Measurements from ENCODE around the gene BBX.

- TF ChIP-seq RELA (CRISPR knock-in tag; IDR thresholded peaks at IDR 0.05; ENCODE audit: borderline replicate concordance) (no peak), ESRRA (CRISPR knock-in tag; IDR thresholded peaks at IDR 0.05; ENCODE audit: borderline replicate concordance) (no peak), ETV6 (CRISPR knock-in tag; IDR thresholded peaks at IDR 0.05) (no peak), CTCF (IDR thresholded peaks at IDR 0.05) (peak; percentile 30; the same call in 1 of the 2 replicates), ZNF281 (CRISPR knock-in tag; IDR thresholded peaks at IDR 0.05) (no peak), NFYB (CRISPR knock-in tag; conservative IDR thresholded peaks at IDR 0.05; ENCODE audit: low read depth) (no peak)
Observed at GRCh38 chr3:107690522-107691138, 167.9 kb downstream of the BBX start.

Measured in WTC11 (cell line).